Measurements from ENCODE around the gene MPHOSPH10. TPM values are rescaled to one million over a fixed set of nuclear protein-coding genes. Genes with fewer than 3 reads are reported as not detected.

Gene MPHOSPH10
- polyA plus RNA-seq, 1 donor from 2014 or later: 39.0 TPM

DNA sequence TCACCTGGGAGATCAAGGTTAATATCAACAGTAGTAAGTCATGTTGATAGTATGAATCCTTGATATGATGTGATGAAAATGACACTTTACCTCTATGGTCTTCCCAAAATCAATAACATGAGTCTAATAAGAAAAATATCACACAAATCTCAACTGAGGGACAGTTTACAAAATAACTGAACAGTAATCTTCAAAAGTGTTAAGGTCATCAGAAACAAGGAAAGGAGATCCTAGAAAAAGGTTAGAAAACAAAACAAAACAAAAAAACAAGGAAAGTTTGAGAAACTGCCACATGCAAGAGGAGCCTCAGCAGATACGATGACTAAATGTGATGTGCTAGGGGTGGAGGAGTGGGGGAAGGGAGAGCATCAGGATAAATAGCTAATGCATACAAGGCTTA, 16.6 kb upstream of the MPHOSPH10 start:
- Histone ChIP-seq H3K27me3 (ENCODE audit: insufficient read depth, low read depth, low read length) (no peaks in the 10 kb centered on the region), H3K9ac (ENCODE audit: low read length) (no peak overlapping the region), H3K4me3 (ENCODE audit: low read length) (no peak overlapping the region), H2AFZ (ENCODE audit: low read depth, low read length) (no peak overlapping the region), H3K79me2 (replicated peaks; ENCODE audit: insufficient read depth, low read length) (no peaks in the 10 kb centered on the region), H3K36me3 (ENCODE audit: insufficient read depth, low read length) (no peaks in the 10 kb centered on the region), H4K20me1 (ENCODE audit: insufficient read depth) (no peaks in the 10 kb centered on the region), H3K9me3 (ENCODE audit: low read length) (no peaks in the 10 kb centered on the region), H3K27ac (ENCODE audit: low read length) (no peak overlapping the region), H3F3A (ENCODE audit: insufficient read depth, low read length, poor library complexity, severe bottlenecking) (no peaks in the 10 kb centered on the region), H3K9me2 (ENCODE audit: insufficient read depth, low read length) (no peaks in the 10 kb centered on the region), H3K4me2 (ENCODE audit: low read length) (no peak overlapping the region)
- TF ChIP-seq POLR2AphosphoS5 (IDR thresholded peaks at IDR 0.05): no peak

DNA sequence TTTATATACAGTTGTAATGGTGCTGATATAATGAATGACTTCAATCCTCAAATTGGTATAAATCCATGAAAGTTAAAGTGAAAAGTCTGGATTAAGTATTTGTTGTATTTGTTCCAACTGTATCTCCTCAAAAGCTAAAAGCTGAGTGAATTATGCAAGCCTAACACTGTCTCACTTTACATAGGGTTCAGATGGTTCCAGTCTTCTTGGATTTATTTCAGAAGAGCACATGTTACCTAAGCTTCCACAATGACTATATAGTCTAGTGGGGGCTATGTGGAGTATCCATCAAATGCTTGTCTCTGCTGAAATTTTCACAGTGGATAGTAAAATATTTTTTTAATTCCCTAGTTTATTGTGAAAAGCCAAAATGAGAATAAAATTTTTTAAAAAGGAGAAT, 13.4 kb upstream of the MPHOSPH10 start:
- no peaks in the 10 kb centered on the region for H3K9me2 ChIP-seq (ENCODE audit: insufficient read depth, low read length)
- H3K4me3 ChIP-seq (ENCODE audit: low read length): no peak overlapping the region
- H4K20me1 ChIP-seq (ENCODE audit: insufficient read depth): no peaks in the 10 kb centered on the region
- no peak overlapping the region for H3K9ac ChIP-seq (ENCODE audit: low read length)
- no peak overlapping the region for H2AFZ ChIP-seq (ENCODE audit: low read depth, low read length)
- no peaks in the 10 kb centered on the region for H3F3A ChIP-seq (ENCODE audit: insufficient read depth, low read length, poor library complexity, severe bottlenecking)
- no peaks in the 10 kb centered on the region for H3K9me3 ChIP-seq (ENCODE audit: low read length)
- no peak overlapping the region for H3K4me2 ChIP-seq (ENCODE audit: low read length)
- no peaks in the 10 kb centered on the region for H3K79me2 ChIP-seq (replicated peaks; ENCODE audit: insufficient read depth, low read length)
- no peak overlapping the region for H3K27ac ChIP-seq (ENCODE audit: low read length)
- H3K27me3 ChIP-seq (ENCODE audit: insufficient read depth, low read depth, low read length): no peaks in the 10 kb centered on the region
- TF ChIP-seq POLR2AphosphoS5 (IDR thresholded peaks at IDR 0.05) (no peak), SMC3 (conservative IDR thresholded peaks at IDR 0.05; ENCODE audit: poor library complexity) (no peak), TAF1 (IDR thresholded peaks at IDR 0.05; ENCODE audit: low read depth) (no peak), MXI1 (conservative IDR thresholded peaks at IDR 0.05; ENCODE audit: poor library complexity, severe bottlenecking) (no peak), EZH2 (IDR thresholded peaks at IDR 0.05; ENCODE audit: borderline replicate concordance, insufficient read depth, low read length, poor library complexity, severe bottlenecking) (no peak)
- TF ChIP-seq, protein P1, sequence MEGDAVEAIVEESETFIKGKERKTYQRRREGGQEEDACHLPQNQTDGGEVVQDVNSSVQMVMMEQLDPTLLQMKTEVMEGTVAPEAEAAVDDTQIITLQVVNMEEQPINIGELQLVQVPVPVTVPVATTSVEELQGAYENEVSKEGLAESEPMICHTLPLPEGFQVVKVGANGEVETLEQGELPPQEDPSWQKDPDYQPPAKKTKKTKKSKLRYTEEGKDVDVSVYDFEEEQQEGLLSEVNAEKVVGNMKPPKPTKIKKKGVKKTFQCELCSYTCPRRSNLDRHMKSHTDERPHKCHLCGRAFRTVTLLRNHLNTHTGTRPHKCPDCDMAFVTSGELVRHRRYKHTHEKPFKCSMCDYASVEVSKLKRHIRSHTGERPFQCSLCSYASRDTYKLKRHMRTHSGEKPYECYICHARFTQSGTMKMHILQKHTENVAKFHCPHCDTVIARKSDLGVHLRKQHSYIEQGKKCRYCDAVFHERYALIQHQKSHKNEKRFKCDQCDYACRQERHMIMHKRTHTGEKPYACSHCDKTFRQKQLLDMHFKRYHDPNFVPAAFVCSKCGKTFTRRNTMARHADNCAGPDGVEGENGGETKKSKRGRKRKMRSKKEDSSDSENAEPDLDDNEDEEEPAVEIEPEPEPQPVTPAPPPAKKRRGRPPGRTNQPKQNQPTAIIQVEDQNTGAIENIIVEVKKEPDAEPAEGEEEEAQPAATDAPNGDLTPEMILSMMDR (IDR thresholded peaks at IDR 0.05; ENCODE audit: poor library complexity, severe bottlenecking): no peak
- H3K36me3 ChIP-seq (ENCODE audit: insufficient read depth, low read length): no peaks in the 10 kb centered on the region

DNA sequence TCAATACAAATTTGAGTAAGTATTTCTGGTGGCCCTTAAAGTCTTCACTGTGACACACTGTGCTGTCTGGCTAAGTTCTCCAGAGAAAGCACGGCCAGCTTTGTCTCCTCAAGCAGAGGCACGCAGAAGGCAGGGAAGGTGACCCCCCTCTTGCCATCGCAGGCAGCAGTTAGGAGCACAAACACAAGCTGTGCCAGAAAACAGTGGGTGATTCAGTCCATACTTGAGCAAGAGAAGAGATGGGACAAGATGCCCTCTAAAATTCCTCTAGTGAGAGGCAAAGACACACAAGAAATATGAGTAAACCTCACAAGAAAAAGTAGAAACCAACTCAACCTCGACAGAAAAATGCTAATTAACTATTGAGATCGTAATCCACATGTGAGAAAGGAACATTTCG, 10.2 kb upstream of the MPHOSPH10 start:
- Histone ChIP-seq H3K9me3 (ENCODE audit: low read length) (no peaks in the 10 kb centered on the region), H3K9ac (ENCODE audit: low read length) (no peak overlapping the region), H3F3A (ENCODE audit: insufficient read depth, low read length, poor library complexity, severe bottlenecking) (no peaks in the 10 kb centered on the region), H3K4me2 (ENCODE audit: low read length) (no peak overlapping the region), H3K4me3 (ENCODE audit: low read length) (no peak overlapping the region), H2AFZ (ENCODE audit: low read depth, low read length) (no peak overlapping the region), H4K20me1 (ENCODE audit: insufficient read depth) (no peaks in the 10 kb centered on the region), H3K36me3 (ENCODE audit: insufficient read depth, low read length) (no peaks in the 10 kb centered on the region), H3K9me2 (ENCODE audit: insufficient read depth, low read length) (no peaks in the 10 kb centered on the region), H3K27me3 (ENCODE audit: insufficient read depth, low read depth, low read length) (no peaks in the 10 kb centered on the region), H3K27ac (ENCODE audit: low read length) (no peak overlapping the region), H3K79me2 (replicated peaks; ENCODE audit: insufficient read depth, low read length) (no peaks in the 10 kb centered on the region)
- TF ChIP-seq EP300 (conservative IDR thresholded peaks at IDR 0.05; ENCODE audit: poor library complexity, severe bottlenecking) (no peak), POLR2AphosphoS5 (IDR thresholded peaks at IDR 0.05) (no peak), MXI1 (conservative IDR thresholded peaks at IDR 0.05; ENCODE audit: poor library complexity, severe bottlenecking) (no peak), RAD21 (conservative IDR thresholded peaks at IDR 0.05) (no peak), EZH2 (IDR thresholded peaks at IDR 0.05; ENCODE audit: borderline replicate concordance, insufficient read depth, low read length, poor library complexity, severe bottlenecking) (no peak), TAF1 (IDR thresholded peaks at IDR 0.05; ENCODE audit: low read depth) (no peak), SMC3 (conservative IDR thresholded peaks at IDR 0.05; ENCODE audit: poor library complexity) (no peak)
- TF ChIP-seq, protein P1 (IDR thresholded peaks at IDR 0.05; ENCODE audit: poor library complexity, severe bottlenecking): no peak
- TF ChIP-seq, protein P2, sequence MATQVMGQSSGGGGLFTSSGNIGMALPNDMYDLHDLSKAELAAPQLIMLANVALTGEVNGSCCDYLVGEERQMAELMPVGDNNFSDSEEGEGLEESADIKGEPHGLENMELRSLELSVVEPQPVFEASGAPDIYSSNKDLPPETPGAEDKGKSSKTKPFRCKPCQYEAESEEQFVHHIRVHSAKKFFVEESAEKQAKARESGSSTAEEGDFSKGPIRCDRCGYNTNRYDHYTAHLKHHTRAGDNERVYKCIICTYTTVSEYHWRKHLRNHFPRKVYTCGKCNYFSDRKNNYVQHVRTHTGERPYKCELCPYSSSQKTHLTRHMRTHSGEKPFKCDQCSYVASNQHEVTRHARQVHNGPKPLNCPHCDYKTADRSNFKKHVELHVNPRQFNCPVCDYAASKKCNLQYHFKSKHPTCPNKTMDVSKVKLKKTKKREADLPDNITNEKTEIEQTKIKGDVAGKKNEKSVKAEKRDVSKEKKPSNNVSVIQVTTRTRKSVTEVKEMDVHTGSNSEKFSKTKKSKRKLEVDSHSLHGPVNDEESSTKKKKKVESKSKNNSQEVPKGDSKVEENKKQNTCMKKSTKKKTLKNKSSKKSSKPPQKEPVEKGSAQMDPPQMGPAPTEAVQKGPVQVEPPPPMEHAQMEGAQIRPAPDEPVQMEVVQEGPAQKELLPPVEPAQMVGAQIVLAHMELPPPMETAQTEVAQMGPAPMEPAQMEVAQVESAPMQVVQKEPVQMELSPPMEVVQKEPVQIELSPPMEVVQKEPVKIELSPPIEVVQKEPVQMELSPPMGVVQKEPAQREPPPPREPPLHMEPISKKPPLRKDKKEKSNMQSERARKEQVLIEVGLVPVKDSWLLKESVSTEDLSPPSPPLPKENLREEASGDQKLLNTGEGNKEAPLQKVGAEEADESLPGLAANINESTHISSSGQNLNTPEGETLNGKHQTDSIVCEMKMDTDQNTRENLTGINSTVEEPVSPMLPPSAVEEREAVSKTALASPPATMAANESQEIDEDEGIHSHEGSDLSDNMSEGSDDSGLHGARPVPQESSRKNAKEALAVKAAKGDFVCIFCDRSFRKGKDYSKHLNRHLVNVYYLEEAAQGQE (IDR thresholded peaks at IDR 0.05; ENCODE audit: borderline replicate concordance): no peak
